Mammary epithelial cell (primary cell): ENCODE data around the gene NFKB2.

ENCODE experiments used
- EZH2 ChIP-seq: IDR thresholded peaks from 2 replicates; pipeline ENCODE4 v1.6.1; 2012; ENCODE audit warnings: low read length, inconsistent platforms, borderline replicate concordance
- TF ChIP-seq, protein P1 (sequence below), 2 donors: IDR thresholded peaks in 1 of 2; conservative IDR thresholded peaks in 1 of 2; 2 replicates each; pipeline ENCODE4 v1.5.1; 2011 to 2012; ENCODE audit warnings: inconsistent platforms in 2 of 2, low read length in 2 of 2, mild to moderate bottlenecking in 2 of 2, control low read depth in 1 of 2, low read depth in 1 of 2; ENCODE audit not compliant: insufficient read depth in 1 of 2; ENCODE audit errors: extremely low read depth in 1 of 2

DNA sequence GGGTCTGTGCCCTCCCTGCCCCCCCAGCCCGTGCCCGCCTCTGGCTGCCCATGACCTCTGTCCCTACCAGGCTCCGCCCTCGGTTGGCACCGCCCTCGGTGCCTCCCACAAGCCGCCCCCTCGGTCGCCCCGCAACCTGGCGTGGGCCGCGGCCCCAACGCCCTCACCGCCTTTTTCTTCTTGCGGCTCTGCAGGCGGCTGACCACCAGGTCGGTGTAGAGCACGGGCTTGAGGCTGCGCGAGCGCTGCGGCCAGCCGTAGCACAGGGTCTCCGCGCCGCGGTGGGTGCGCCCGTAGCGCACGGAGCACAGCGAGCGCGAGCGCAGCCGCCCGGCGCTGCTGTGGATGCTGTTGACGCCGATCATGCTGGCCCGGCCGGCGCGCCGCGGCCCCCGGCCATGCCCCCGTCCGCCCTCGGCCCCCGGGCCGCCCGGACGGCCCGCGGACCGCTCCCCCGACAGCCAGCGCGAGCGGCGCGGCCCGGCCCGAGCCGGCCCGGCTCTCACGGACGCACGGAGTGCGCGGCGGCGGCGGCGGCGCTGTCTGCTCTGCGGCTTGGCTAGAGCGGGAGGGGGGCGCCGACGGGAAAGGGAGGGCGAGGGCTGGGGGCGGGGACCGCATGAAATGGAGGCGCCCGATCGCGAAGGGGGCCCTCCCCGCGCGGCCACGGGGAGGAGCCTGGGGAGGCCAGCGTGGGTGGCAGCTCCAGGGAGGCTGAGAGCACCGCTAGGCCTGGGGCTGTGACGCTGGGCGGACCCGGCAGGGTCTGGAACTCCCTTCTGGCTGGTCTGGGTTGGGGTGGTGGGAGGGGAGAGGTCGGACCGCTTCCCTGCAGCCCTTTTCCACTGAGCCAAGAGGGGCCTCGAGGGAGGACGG, 13.5 kb downstream of the NFKB2 start:
- TF ChIP-seq, protein P1, sequence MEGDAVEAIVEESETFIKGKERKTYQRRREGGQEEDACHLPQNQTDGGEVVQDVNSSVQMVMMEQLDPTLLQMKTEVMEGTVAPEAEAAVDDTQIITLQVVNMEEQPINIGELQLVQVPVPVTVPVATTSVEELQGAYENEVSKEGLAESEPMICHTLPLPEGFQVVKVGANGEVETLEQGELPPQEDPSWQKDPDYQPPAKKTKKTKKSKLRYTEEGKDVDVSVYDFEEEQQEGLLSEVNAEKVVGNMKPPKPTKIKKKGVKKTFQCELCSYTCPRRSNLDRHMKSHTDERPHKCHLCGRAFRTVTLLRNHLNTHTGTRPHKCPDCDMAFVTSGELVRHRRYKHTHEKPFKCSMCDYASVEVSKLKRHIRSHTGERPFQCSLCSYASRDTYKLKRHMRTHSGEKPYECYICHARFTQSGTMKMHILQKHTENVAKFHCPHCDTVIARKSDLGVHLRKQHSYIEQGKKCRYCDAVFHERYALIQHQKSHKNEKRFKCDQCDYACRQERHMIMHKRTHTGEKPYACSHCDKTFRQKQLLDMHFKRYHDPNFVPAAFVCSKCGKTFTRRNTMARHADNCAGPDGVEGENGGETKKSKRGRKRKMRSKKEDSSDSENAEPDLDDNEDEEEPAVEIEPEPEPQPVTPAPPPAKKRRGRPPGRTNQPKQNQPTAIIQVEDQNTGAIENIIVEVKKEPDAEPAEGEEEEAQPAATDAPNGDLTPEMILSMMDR (conservative IDR thresholded peaks at IDR 0.05 in 1 of 2, IDR thresholded peaks at IDR 0.05 in 1 of 2; ENCODE audit: extremely low read depth in 1 of 2, insufficient read depth in 1 of 2, low read depth in 1 of 2, low read length in 2 of 2): no peak
- no peak for TF ChIP-seq EZH2
